Measurements from ENCODE around the gene FAM180B. TPM values are rescaled to one million over a fixed set of nuclear protein-coding genes. Genes with fewer than 3 reads are reported as not detected.

The FAM180B gene
- total and polyA plus RNA-seq, 2 of the 4 experiments (the other 2 are of a cell fraction): not detected

- Histone ChIP-seq H3K18ac (ENCODE audit: low read depth, low read length) (no peak overlapping the region), H3K9ac (ENCODE audit: low read depth, low read length) (no peak overlapping the region), H3K79me1 (ENCODE audit: low read depth in 1 of 2, low read length in 2 of 2) (no peaks in the 10 kb centered on the region), H3K4me2 (ENCODE audit: low read depth, low read length) (no peak overlapping the region), H4K20me1 (ENCODE audit: insufficient read depth, low read length) (peaks cover 7% of the 10 kb centered on the region; the same call in 1 of the 2 replicates), H4K5ac (ENCODE audit: low read depth, low read length) (no peak overlapping the region), H3K9me1 (ENCODE audit: insufficient read depth, low read length) (peaks cover 6% of the 10 kb centered on the region), H3K14ac (replicated peaks; ENCODE audit: low read depth, low read length) (no peak overlapping the region), H2AK5ac (ENCODE audit: low read depth, low read length) (no peak overlapping the region), H2BK5ac (ENCODE audit: low read depth, low read length, poor library complexity, severe bottlenecking) (no peak overlapping the region), H3K23ac (ENCODE audit: low read depth, low read length) (no peak overlapping the region), H3K4me1 (ENCODE audit: control insufficient read depth, insufficient read depth, low read length) (peaks cover 8% of the 10 kb centered on the region), H3K4ac (ENCODE audit: low read depth, low read length) (no peak overlapping the region), H2AFZ (replicated peaks; ENCODE audit: low read length, poor library complexity) (no peak overlapping the region), H3K56ac (ENCODE audit: extremely low read depth, insufficient read depth, low read length) (no peak overlapping the region), H2BK20ac (ENCODE audit: low read depth, low read length) (no peak overlapping the region), H3K27ac (ENCODE audit: insufficient read depth, low read length) (no peak overlapping the region), H2BK120ac (ENCODE audit: low read depth, low read length) (no peak overlapping the region), H3K9me3 (ENCODE audit: control insufficient read depth, insufficient read depth, low read length) (no peaks in the 10 kb centered on the region), H3K27me3 (ENCODE audit: control insufficient read depth, insufficient read depth, low read length) (no peaks in the 10 kb centered on the region), H3K4me3 (ENCODE audit: insufficient read depth, low read depth, low read length) (no peak overlapping the region), H2BK15ac (ENCODE audit: low read depth, low read length) (no peak overlapping the region), H3K36me3 (ENCODE audit: control insufficient read depth, insufficient read depth, low read length) (no peaks in the 10 kb centered on the region), H2AK9ac (replicated peaks; ENCODE audit: low read depth, low read length, poor library complexity) (no peak overlapping the region), H4K91ac (ENCODE audit: insufficient read depth, low read depth, low read length) (no peak overlapping the region), H4K8ac (ENCODE audit: low read depth in 2 of 2, low read length in 2 of 2) (no peak overlapping the region)
- ATAC-seq (ENCODE audit: low read depth) (no peak), DNase-seq (no peak)
- WGBS, 2 experiments (ENCODE audit: extremely low coverage in 2 of 2, insufficient read length in 1 of 2): no CpG with 5 or more reads among the region's 3 CpGs
- BruUV-seq (replicated peaks): no TSS peak
- intact Hi-C loops (cut with micrococcal nuclease): no loop called here
- no peak for TF ChIP-seq CHD1 (IDR thresholded peaks at IDR 0.05; ENCODE audit: low read depth, low read length)
- no peak for TF ChIP-seq BHLHE40 (IDR thresholded peaks at IDR 0.05; ENCODE audit: low read depth, low read length)
- no peak for TF ChIP-seq ELK1 (IDR thresholded peaks at IDR 0.05; ENCODE audit: borderline replicate concordance, low read depth, low read length)
- TF ChIP-seq, protein P1, sequence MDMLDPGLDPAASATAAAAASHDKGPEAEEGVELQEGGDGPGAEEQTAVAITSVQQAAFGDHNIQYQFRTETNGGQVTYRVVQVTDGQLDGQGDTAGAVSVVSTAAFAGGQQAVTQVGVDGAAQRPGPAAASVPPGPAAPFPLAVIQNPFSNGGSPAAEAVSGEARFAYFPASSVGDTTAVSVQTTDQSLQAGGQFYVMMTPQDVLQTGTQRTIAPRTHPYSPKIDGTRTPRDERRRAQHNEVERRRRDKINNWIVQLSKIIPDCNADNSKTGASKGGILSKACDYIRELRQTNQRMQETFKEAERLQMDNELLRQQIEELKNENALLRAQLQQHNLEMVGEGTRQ (IDR thresholded peaks at IDR 0.05; ENCODE audit: low read depth, low read length): no peak
- no peak for TF ChIP-seq NFE2L2 (IDR thresholded peaks at IDR 0.05; ENCODE audit: low read depth, low read length)
- TF ChIP-seq CTCF (conservative IDR thresholded peaks at IDR 0.05; ENCODE audit: low read depth, low read length): no peak
- no peak for TF ChIP-seq MAZ (IDR thresholded peaks at IDR 0.05; ENCODE audit: borderline replicate concordance, low read depth, low read length)
- no peak for TF ChIP-seq CEBPB (IDR thresholded peaks at IDR 0.05; ENCODE audit: low read depth, low read length)
- no peak for TF ChIP-seq MAFK (IDR thresholded peaks at IDR 0.05; ENCODE audit: low read depth, low read length)
- TF ChIP-seq POLR2A (IDR thresholded peaks at IDR 0.05; ENCODE audit: low read depth, low read length): no peak
- no peak for TF ChIP-seq RAD21 (IDR thresholded peaks at IDR 0.05; ENCODE audit: low read length)
- no peak for TF ChIP-seq FOS (IDR thresholded peaks at IDR 0.05; ENCODE audit: low read depth, low read length)
- no peak for TF ChIP-seq SMC3 (IDR thresholded peaks at IDR 0.05; ENCODE audit: low read depth, low read length)
- no peak for TF ChIP-seq RCOR1 (IDR thresholded peaks at IDR 0.05; ENCODE audit: insufficient replicate concordance, low read length)
- no peak for TF ChIP-seq RFX5 (IDR thresholded peaks at IDR 0.05; ENCODE audit: low read depth, low read length)
- POLR2A ChIA-PET (ENCODE audit: unreplicated experiment): no interaction called here
- CTCF ChIA-PET: interaction anchor here (2.7 kb wide), 1 partner anchor 11 kb away, joined by 9 read pairs; no protein-coding TSS in a partner anchor
- dilution Hi-C loops (cut with HindIII; ENCODE audit: low sequenced_read_pairs, unreplicated experiment): no loop called here
- in situ Hi-C loops (cut with MboI; ENCODE audit: low sequenced_read_pairs): no loop called here
Observed at GRCh38 chr11:47605921-47606320, 19.4 kb downstream of the FAM180B start.
